ENCODE measurements around the gene SLC16A7.

DNA sequence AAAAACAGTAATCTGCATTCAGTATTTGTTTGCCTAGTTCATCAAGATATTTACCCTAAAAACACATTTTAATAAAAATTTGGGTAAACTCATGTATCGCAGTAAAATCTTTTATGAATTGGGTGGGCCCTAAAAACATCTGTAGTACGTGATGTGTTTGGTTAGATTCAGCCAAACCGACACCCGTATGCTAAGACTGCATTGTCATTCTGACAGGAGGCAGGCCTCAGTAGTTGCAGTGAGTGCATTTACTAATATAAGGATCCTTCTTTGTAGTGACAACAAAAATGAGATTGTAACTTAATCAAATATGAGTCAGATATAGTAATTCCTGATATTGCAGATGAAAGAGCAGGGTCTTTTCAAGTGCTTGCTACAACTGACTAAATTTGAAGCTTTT lies 191.8 kb downstream of the SLC16A7 start:
- TF ChIP-seq POLR2AphosphoS5 (IDR thresholded peaks at IDR 0.05), result no peak
- TF ChIP-seq, protein P1, sequence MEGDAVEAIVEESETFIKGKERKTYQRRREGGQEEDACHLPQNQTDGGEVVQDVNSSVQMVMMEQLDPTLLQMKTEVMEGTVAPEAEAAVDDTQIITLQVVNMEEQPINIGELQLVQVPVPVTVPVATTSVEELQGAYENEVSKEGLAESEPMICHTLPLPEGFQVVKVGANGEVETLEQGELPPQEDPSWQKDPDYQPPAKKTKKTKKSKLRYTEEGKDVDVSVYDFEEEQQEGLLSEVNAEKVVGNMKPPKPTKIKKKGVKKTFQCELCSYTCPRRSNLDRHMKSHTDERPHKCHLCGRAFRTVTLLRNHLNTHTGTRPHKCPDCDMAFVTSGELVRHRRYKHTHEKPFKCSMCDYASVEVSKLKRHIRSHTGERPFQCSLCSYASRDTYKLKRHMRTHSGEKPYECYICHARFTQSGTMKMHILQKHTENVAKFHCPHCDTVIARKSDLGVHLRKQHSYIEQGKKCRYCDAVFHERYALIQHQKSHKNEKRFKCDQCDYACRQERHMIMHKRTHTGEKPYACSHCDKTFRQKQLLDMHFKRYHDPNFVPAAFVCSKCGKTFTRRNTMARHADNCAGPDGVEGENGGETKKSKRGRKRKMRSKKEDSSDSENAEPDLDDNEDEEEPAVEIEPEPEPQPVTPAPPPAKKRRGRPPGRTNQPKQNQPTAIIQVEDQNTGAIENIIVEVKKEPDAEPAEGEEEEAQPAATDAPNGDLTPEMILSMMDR (IDR thresholded peaks at IDR 0.05; ENCODE audit: poor library complexity, severe bottlenecking), result no peak
- TF ChIP-seq RAD21 (conservative IDR thresholded peaks at IDR 0.05), result no peak
- TF ChIP-seq EZH2 (IDR thresholded peaks at IDR 0.05; ENCODE audit: borderline replicate concordance, insufficient read depth, low read length, poor library complexity, severe bottlenecking), result no peak
- TF ChIP-seq, protein P2, sequence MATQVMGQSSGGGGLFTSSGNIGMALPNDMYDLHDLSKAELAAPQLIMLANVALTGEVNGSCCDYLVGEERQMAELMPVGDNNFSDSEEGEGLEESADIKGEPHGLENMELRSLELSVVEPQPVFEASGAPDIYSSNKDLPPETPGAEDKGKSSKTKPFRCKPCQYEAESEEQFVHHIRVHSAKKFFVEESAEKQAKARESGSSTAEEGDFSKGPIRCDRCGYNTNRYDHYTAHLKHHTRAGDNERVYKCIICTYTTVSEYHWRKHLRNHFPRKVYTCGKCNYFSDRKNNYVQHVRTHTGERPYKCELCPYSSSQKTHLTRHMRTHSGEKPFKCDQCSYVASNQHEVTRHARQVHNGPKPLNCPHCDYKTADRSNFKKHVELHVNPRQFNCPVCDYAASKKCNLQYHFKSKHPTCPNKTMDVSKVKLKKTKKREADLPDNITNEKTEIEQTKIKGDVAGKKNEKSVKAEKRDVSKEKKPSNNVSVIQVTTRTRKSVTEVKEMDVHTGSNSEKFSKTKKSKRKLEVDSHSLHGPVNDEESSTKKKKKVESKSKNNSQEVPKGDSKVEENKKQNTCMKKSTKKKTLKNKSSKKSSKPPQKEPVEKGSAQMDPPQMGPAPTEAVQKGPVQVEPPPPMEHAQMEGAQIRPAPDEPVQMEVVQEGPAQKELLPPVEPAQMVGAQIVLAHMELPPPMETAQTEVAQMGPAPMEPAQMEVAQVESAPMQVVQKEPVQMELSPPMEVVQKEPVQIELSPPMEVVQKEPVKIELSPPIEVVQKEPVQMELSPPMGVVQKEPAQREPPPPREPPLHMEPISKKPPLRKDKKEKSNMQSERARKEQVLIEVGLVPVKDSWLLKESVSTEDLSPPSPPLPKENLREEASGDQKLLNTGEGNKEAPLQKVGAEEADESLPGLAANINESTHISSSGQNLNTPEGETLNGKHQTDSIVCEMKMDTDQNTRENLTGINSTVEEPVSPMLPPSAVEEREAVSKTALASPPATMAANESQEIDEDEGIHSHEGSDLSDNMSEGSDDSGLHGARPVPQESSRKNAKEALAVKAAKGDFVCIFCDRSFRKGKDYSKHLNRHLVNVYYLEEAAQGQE (IDR thresholded peaks at IDR 0.05; ENCODE audit: borderline replicate concordance), result no peak
- no peak for TF ChIP-seq EP300 (conservative IDR thresholded peaks at IDR 0.05; ENCODE audit: poor library complexity, severe bottlenecking)
